HepG2 (cell line): ENCODE data around the gene CFAP54.

Experiments used
- POLR2A ChIP-seq, 2 experiments: IDR thresholded peaks; 2 replicates each; pipeline ENCODE4 v1.6.1; 2011; ENCODE audit warnings: low read depth in 2 of 2, low read length in 2 of 2, mild to moderate bottlenecking in 1 of 2, moderate library complexity in 1 of 2; ENCODE audit not compliant: insufficient read depth in 1 of 2
- TF ChIP-seq, protein P1 (sequence below): sonication (generic); formaldehyde crosslinking; IDR thresholded peaks from 2 replicates; pipeline ENCODE4 v1.5.0; 2020; ENCODE audit warnings: mild to moderate bottlenecking, missing genetic modification reagents, borderline replicate concordance

DNA sequence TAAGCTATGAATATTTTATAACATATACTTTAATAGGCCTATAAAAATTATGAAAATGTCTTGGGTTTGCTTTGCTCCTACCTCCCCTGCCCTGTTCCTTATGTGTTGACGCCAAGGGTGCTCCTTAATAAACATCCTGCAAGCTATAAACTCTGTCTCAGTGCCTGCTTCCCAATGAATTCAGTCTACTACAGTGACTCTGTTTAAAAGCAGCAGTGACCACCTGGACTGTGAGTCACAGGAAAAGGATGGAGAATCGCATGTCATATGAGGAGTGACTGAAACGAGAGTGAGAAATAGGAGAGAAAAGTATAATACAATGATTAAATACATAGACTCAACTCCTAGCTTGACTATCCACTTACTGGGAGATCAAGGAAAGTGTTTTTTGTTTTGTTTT, 41.1 kb upstream of the CFAP54 start:
- no peak for TF ChIP-seq POLR2A (IDR thresholded peaks at IDR 0.05; ENCODE audit: insufficient read depth in 1 of 2, low read depth in 2 of 2, low read length in 2 of 2)
- TF ChIP-seq, protein P1, sequence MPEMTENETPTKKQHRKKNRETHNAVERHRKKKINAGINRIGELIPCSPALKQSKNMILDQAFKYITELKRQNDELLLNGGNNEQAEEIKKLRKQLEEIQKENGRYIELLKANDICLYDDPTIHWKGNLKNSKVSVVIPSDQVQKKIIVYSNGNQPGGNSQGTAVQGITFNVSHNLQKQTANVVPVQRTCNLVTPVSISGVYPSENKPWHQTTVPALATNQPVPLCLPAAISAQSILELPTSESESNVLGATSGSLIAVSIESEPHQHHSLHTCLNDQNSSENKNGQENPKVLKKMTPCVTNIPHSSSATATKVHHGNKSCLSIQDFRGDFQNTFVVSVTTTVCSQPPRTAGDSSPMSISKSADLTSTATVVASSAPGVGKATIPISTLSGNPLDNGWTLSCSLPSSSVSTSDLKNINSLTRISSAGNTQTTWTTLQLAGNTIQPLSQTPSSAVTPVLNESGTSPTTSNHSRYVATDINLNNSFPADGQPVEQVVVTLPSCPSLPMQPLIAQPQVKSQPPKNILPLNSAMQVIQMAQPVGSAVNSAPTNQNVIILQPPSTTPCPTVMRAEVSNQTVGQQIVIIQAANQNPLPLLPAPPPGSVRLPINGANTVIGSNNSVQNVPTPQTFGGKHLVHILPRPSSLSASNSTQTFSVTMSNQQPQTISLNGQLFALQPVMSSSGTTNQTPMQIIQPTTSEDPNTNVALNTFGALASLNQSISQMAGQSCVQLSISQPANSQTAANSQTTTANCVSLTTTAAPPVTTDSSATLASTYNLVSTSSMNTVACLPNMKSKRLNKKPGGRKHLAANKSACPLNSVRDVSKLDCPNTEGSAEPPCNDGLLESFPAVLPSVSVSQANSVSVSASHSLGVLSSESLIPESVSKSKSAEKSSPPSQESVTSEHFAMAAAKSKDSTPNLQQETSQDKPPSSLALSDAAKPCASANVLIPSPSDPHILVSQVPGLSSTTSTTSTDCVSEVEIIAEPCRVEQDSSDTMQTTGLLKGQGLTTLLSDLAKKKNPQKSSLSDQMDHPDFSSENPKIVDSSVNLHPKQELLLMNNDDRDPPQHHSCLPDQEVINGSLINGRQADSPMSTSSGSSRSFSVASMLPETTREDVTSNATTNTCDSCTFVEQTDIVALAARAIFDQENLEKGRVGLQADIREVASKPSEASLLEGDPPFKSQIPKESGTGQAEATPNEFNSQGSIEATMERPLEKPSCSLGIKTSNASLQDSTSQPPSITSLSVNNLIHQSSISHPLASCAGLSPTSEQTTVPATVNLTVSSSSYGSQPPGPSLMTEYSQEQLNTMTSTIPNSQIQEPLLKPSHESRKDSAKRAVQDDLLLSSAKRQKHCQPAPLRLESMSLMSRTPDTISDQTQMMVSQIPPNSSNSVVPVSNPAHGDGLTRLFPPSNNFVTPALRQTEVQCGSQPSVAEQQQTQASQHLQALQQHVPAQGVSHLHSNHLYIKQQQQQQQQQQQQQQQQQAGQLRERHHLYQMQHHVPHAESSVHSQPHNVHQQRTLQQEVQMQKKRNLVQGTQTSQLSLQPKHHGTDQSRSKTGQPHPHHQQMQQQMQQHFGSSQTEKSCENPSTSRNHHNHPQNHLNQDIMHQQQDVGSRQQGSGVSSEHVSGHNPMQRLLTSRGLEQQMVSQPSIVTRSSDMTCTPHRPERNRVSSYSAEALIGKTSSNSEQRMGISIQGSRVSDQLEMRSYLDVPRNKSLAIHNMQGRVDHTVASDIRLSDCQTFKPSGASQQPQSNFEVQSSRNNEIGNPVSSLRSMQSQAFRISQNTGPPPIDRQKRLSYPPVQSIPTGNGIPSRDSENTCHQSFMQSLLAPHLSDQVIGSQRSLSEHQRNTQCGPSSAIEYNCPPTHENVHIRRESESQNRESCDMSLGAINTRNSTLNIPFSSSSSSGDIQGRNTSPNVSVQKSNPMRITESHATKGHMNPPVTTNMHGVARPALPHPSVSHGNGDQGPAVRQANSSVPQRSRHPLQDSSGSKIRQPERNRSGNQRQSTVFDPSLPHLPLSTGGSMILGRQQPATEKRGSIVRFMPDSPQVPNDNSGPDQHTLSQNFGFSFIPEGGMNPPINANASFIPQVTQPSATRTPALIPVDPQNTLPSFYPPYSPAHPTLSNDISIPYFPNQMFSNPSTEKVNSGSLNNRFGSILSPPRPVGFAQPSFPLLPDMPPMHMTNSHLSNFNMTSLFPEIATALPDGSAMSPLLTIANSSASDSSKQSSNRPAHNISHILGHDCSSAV = no peak
